Right lobe of liver (tissue), 6 donors: ENCODE measurements around the gene TGFBI. TPM values are rescaled to one million over a fixed set of nuclear protein-coding genes. Genes with fewer than 3 reads are reported as not detected.
A peak's percentile ranks its signal among the peaks of the same experiment; 100 is the strongest.

Experiments used
- ATAC-seq, 4 donors: fragments of 200-7000 bp; cut with Tn5 transposase; one replicate each; pipeline ENCODE4 v1.9.1; 2020; ENCODE audit warnings: mild to moderate bottlenecking in 4 of 4, moderate library complexity in 4 of 4
- DNase-seq, 3 donors: peaks; one replicate each; pipeline ENCODE4 v3.0.0-alpha.2; 2020
- H3K27ac ChIP-seq, 3 donors: fragments of 200-600 bp; one replicate each; pipeline ENCODE4 v1.8.0; 2022
- H3K27me3 ChIP-seq, 2 donors: fragments of 200-600 bp; one replicate each; pipeline ENCODE4 v1.8.0; 2022
- H3K36me3 ChIP-seq, 4 donors: fragments of 200-600 bp; sonication (generic) in 1 of 4; one replicate each; pipeline versions ENCODE4 v1.5.1 to v1.8.0; 2017 to 2022; ENCODE audit warnings: control low read depth in 1 of 4
- H3K4me1 ChIP-seq, 4 donors: fragments of 200-600 bp; sonication (generic) in 1 of 4; one replicate each; pipeline versions ENCODE4 v1.5.1 to v1.8.0; 2017 to 2022; ENCODE audit warnings: control low read depth in 1 of 4
- H3K4me3 ChIP-seq, 3 donors: fragments of 200-600 bp; one replicate each; pipeline ENCODE4 v1.8.0; 2022
- H3K9me3 ChIP-seq, 4 donors: fragments of 200-600 bp; sonication (generic) in 1 of 4; one replicate each; pipeline versions ENCODE4 v1.5.1 to v1.8.0; 2017 to 2022; ENCODE audit warnings: control low read depth in 1 of 4
- POLR2A ChIP-seq: fragments of 450-650 bp; IDR thresholded peaks from one replicate; pipeline ENCODE4 v1.6.1; 2017; ENCODE audit warnings: antibody characterized with exemption, mild to moderate bottlenecking
- WGBS: methylation state at CpG from one replicate; pipeline ENCODE4 v1.1.6; 2018; ENCODE audit warnings: low coverage, low lambda C conversion rate; ENCODE audit not compliant: insufficient coverage; ENCODE audit errors: missing lambda C conversion rate; 5-methylcytosine and 5-hydroxymethylcytosine counted together
- intact Hi-C, 2 donors: fragments of 100-400 bp; cut with DNase I; formaldehyde crosslinking; loops; one replicate each; pipeline versions ENCODE4 v1.11.2 to v1.14.1; 2022
- total RNA-seq, 6 experiments: library from RNA; depleted of rRNA in 2 of 6; stranded (reverse); fragments of >200 nt in 2 of 6; fragmentation: NEBNext Ultra II Directional in 3 of 6; extraction: Animal tissue kit (Norgen Biotek cat#: 25700) in 3 of 6; gene quantifications; one replicate each; pipeline versions ENCODE4 v1.1.0 to v1.2.4, GENCODE V29; 2016 to 2023
- TF ChIP-seq, protein P1 (sequence below), 4 donors: fragments of 200-600 bp in 3 of 4; fragments of 450-650 bp in 1 of 4; IDR thresholded peaks; one replicate each; pipeline versions ENCODE4 v1.5.1 to v1.8.0; 2016 to 2022; ENCODE audit warnings: antibody characterized with exemption in 4 of 4, mild to moderate bottlenecking in 2 of 4
- donor health status: DM: no; HTN: yes; CAD: no.
- donor health status: DM: no; HTN: no; CAD: no.
- donor health status: DM: no; HTN: no; CAD: no.
- donor health status: DM: no; HTN: yes; CAD: no.
- donor health status: DM: no; HTN: yes; CAD: no.

TGFBI gene
- total RNA-seq, 6 experiments from 2014 or later, result 30.7 to 143 (median 87.2) TPM

DNA sequence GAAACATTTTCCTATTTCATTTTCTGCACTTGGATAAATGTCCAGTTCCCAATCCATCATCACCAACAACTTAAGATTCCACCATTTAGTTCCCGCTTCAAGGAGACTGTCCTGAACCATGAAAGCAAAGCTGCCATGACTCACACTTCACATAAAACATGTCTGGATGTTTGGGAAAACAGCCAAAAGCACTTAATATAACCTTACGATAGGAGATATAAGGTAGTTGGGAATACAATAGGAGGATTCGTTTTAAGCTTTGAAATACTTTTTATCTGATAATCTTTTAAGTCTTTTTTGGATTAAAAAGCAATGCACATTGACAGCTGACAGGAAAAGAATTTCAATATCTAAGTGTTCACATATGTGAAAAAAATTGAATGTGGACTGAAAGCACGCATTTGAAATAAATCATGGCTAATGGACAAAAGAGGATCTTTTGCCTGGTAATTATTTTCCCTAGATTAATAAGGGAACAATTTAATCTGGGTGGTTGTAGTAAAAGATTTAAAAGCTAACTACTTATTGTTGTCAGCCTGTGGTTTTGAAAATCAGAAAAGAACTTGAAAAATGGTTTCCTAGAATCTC, 17.3 kb upstream of the TGFBI start:
- intact Hi-C loops, result no loop called here
- WGBS, result 52% methylated on average over 4 of the region's 4 CpGs
- no peak overlapping the region for H3K27ac ChIP-seq
- ATAC-seq (no peak), DNase-seq (no peak)
- no peaks in the 10 kb centered on the region for H3K4me1 ChIP-seq
- H3K36me3 ChIP-seq, result no peaks in the 10 kb centered on the region
- no peak for TF ChIP-seq POLR2A
- TF ChIP-seq, protein P1, sequence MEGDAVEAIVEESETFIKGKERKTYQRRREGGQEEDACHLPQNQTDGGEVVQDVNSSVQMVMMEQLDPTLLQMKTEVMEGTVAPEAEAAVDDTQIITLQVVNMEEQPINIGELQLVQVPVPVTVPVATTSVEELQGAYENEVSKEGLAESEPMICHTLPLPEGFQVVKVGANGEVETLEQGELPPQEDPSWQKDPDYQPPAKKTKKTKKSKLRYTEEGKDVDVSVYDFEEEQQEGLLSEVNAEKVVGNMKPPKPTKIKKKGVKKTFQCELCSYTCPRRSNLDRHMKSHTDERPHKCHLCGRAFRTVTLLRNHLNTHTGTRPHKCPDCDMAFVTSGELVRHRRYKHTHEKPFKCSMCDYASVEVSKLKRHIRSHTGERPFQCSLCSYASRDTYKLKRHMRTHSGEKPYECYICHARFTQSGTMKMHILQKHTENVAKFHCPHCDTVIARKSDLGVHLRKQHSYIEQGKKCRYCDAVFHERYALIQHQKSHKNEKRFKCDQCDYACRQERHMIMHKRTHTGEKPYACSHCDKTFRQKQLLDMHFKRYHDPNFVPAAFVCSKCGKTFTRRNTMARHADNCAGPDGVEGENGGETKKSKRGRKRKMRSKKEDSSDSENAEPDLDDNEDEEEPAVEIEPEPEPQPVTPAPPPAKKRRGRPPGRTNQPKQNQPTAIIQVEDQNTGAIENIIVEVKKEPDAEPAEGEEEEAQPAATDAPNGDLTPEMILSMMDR (IDR thresholded peaks at IDR 0.05), result no peak
- H3K4me3 ChIP-seq, result no peak overlapping the region
- H3K27me3 ChIP-seq, result no peaks in the 10 kb centered on the region
- H3K9me3 ChIP-seq, result no peaks in the 10 kb centered on the region

DNA sequence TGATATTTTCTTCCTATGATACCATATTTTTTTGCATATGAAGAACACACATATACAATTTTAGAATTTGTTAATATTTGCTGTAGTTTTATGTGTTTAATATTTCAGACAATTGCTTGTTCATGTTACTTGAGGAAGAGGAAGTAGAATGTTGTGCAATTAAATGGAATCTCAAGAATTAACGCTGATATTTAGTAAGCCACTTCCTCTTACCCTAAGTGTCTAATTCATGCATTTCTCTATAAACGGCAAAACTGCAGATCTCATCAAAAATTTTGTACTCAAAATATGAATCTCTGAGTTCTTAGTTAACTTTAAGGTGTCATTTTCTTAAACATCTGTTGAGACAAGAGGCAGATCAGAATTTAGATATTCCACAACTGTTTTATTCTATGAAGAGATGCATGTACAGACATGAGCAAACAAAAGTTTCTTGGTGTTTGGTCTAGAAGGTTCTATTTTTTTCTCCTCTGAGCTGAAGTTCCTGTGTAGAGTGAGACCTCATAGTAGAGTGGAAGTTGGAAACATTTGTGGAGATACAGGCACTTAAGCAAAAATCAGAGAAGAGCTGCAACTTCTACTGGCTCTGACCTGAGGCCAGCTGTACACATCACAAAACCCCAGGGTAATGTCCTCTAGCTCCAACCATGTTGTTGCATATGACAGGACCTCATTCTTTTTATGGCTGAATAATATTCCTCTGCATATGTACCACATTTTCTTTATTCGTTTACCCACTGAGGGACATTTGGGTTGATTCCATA, 16.6 kb upstream of the TGFBI start:
- no peak overlapping the region for H3K4me3 ChIP-seq
- intact Hi-C loops, result no loop called here
- H3K4me1 ChIP-seq, result no peaks in the 10 kb centered on the region
- no peaks in the 10 kb centered on the region for H3K36me3 ChIP-seq
- H3K27ac ChIP-seq, result peak overlapping the region in 1 of 3 donors; percentile 8
- no peaks in the 10 kb centered on the region for H3K9me3 ChIP-seq
- H3K27me3 ChIP-seq, result no peaks in the 10 kb centered on the region
- ATAC-seq (peak; percentile 46 to 72 (median 59)), DNase-seq (no peak)
- 23% methylated on average over 3 of the region's 3 CpGs for whole genome bisulfite sequencing
- no peak for TF ChIP-seq POLR2A
- TF ChIP-seq, protein P1 (IDR thresholded peaks at IDR 0.05), result no peak

DNA sequence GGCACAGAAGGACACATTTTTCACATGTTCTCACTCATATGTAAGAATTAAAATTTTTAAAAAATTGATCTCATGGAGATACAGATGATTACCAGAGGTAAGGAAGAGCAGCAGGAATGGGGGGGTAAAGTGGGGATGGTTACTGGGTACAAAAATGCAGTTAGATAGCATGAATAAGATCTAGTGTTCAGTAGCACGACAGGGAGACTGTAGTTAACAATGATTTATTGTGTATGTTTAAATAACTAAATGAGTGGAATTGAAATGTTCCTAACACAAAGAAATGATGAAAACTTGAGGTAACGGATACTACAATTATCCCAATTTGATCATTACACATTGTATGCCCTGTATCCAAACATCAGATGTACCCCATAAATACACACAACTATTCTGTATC, 15.2 kb upstream of the TGFBI start:
- no peaks in the 10 kb centered on the region for H3K9me3 ChIP-seq
- TF ChIP-seq, protein P1 (IDR thresholded peaks at IDR 0.05), result no peak
- no peak for TF ChIP-seq POLR2A
- H3K27ac ChIP-seq, result no peak overlapping the region
- no peak overlapping the region for H3K4me3 ChIP-seq
- H3K4me1 ChIP-seq, result peaks cover 0 to 8% (median 3%) of the 10 kb centered on the region in 4 donors
- WGBS, result 85% methylated on average over 2 of the region's 2 CpGs
- H3K27me3 ChIP-seq, result no peaks in the 10 kb centered on the region
- DNase-seq (no peak), ATAC-seq (no peak)
- H3K36me3 ChIP-seq, result no peaks in the 10 kb centered on the region
- intact Hi-C loops, result no loop called here

DNA sequence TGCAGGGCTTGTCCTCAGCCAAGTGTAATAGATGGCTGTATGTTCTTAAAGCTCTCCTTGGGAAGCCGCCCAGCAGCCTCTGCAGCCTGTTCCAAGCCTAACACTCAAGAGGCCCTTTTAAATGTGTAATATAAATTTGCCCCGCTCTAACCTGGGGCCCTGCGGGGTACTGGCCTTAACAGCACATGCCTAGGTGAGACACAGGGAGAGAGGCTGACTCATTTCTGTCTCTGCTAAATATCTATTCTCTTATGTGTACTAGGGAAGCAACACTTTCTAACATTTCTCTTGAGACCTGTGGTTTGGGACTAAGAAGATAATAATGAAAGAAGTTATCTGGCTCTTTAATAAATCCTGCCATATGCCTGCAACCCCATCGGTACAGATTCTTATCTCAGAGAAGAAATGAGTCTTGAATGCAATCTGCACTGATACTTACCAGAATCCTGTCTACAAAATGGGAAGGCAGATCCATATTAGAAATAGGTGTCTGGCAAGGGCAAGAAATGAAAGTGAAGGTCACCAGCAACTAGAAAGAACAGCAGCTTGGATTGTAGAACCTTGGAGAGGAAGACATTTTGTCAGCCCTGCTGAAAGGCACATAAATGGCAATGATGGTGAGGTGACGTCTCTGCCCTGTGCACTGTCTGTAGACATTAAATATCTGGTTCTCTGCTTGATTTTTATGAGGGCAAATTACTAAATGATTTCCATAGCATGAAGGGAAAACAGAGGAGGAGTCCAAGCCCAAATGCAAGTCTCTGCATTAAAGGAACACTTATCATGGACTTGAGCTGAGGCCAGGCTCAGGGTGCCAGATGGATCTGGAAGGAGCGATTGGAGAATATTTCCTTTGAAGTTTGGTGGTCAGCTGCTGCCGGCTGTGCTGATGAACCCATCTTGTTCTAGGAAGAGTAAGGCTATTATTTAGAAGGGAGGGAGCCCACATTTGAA, 14.5 kb upstream of the TGFBI start:
- H3K27ac ChIP-seq, result no peak overlapping the region
- no peak for TF ChIP-seq POLR2A
- TF ChIP-seq, protein P1 (IDR thresholded peaks at IDR 0.05), result no peak
- DNase-seq (no peak), ATAC-seq (no peak)
- intact Hi-C loops, result no loop called here
- no peaks in the 10 kb centered on the region for H3K27me3 ChIP-seq
- no peaks in the 10 kb centered on the region for H3K36me3 ChIP-seq
- no peaks in the 10 kb centered on the region for H3K9me3 ChIP-seq
- no peak overlapping the region for H3K4me3 ChIP-seq
- H3K4me1 ChIP-seq, result peaks cover 0 to 14% (median 7%) of the 10 kb centered on the region in 4 donors
- WGBS, result 75% methylated on average over 7 of the region's 7 CpGs
